ENCODE measurements around the gene KIF18B. TPM values are rescaled to one million over a fixed set of nuclear protein-coding genes. Genes with fewer than 3 reads are reported as not detected.

Gene KIF18B
- polyA plus RNA-seq, 1 experiment: 10.6 TPM

GRCh38 chr17:44968225-44969143 lies 20.9 kb upstream of the KIF18B start, which contains the start of gene C1QL1:
Gene C1QL1, minus strand, starts transcription at chr17:44968303. Its CDS starts 255 bp downstream, at chr17:44968048.
- Histone ChIP-seq H3K4me3 (ENCODE audit: low read depth, low read length) (peak within 1 kb of the TSS; percentile 45), H3K36me3 (ENCODE audit: control insufficient read depth, insufficient read depth, low read length) (no peaks in the 10 kb centered on the region), H3K27me3 (ENCODE audit: control insufficient read depth, insufficient read depth, low read length) (peaks cover 24% of the 10 kb centered on the region)
- ChIA-PET CTCF (interaction anchor here (1.0 to 1.9 kb wide), 2 partner anchors 8 to 13 kb away, joined by 3 read pairs; no protein-coding TSS in a partner anchor), POLR2A (interaction anchor here (0.6 to 0.7 kb wide), 2 partner anchors 180 to 279 kb away, joined by 5 to 6 read pairs; partner anchors contain the start of gene HEXIM1)
- TF ChIP-seq CTCF (IDR thresholded peaks at IDR 0.05; ENCODE audit: insufficient read depth, low read depth, low read length): peak; percentile 22; the same call in 1 of the 2 replicates
- peak; percentile 35 for DNase-seq (ENCODE audit: low read depth)

GRCh38 chr17:44967907-44968224 lies 20.3 kb upstream of the KIF18B start:
- Histone ChIP-seq H3K4me3 (ENCODE audit: low read depth, low read length) (no peak overlapping the region), H3K36me3 (ENCODE audit: control insufficient read depth, insufficient read depth, low read length) (no peaks in the 10 kb centered on the region), H3K27me3 (ENCODE audit: control insufficient read depth, insufficient read depth, low read length) (peaks cover 24% of the 10 kb centered on the region)
- ChIA-PET CTCF (interaction anchor here (1.9 kb wide), 1 partner anchor 12 kb away, joined by 3 read pairs; no protein-coding TSS in a partner anchor), POLR2A (interaction anchor here (0.7 kb wide), 1 partner anchor 280 kb away, joined by 6 read pairs; no protein-coding TSS in a partner anchor)
- TF ChIP-seq CTCF (IDR thresholded peaks at IDR 0.05; ENCODE audit: insufficient read depth, low read depth, low read length): no peak
- no peak for DNase-seq (ENCODE audit: low read depth)

GRCh38 chr17:44967026-44967906 lies 19.7 kb upstream of the KIF18B start:
- Histone ChIP-seq H3K27me3 (ENCODE audit: control insufficient read depth, insufficient read depth, low read length) (peaks cover 24% of the 10 kb centered on the region), H3K4me3 (ENCODE audit: low read depth, low read length) (no peak overlapping the region), H3K36me3 (ENCODE audit: control insufficient read depth, insufficient read depth, low read length) (no peaks in the 10 kb centered on the region)
- no peak for DNase-seq (ENCODE audit: low read depth)
- ChIA-PET CTCF (no interaction called here), POLR2A (no interaction called here)
- TF ChIP-seq CTCF (IDR thresholded peaks at IDR 0.05; ENCODE audit: insufficient read depth, low read depth, low read length): no peak

GRCh38 chr17:44966348-44967025 lies 18.9 kb upstream of the KIF18B start:
- TF ChIP-seq CTCF (IDR thresholded peaks at IDR 0.05; ENCODE audit: insufficient read depth, low read depth, low read length): no peak
- H3K27me3 ChIP-seq (ENCODE audit: control insufficient read depth, insufficient read depth, low read length): peaks cover 24% of the 10 kb centered on the region
- ChIA-PET CTCF (no interaction called here), POLR2A (no interaction called here)
- no peak for DNase-seq (ENCODE audit: low read depth)
- H3K4me3 ChIP-seq (ENCODE audit: low read depth, low read length): no peak overlapping the region
- no peaks in the 10 kb centered on the region for H3K36me3 ChIP-seq (ENCODE audit: control insufficient read depth, insufficient read depth, low read length)

All from BJ (cell line).